Measurements from ENCODE around the gene ADAMTS3.
"Not testable (repeated sequence)": the region's sequence is repeated elsewhere in the genome, so short reads cannot be mapped to it uniquely, and the experiment has no call there.

The ADAMTS3 gene

GRCh38 chr4:72430988-72431387, 138.0 kb downstream of the ADAMTS3 start:
- Mint-ChIP-seq H3K4me1 (no peaks in the 10 kb centered on the region), H3K36me3 (no peaks in the 10 kb centered on the region), H3K27ac (no peak overlapping the region), H3K9me3 (no peaks in the 10 kb centered on the region), H3K27me3 (no peaks in the 10 kb centered on the region), H3K4me3 (no peak overlapping the region)
- DNase-seq (no peak), ATAC-seq (replicated peaks) (no peak)

DNA sequence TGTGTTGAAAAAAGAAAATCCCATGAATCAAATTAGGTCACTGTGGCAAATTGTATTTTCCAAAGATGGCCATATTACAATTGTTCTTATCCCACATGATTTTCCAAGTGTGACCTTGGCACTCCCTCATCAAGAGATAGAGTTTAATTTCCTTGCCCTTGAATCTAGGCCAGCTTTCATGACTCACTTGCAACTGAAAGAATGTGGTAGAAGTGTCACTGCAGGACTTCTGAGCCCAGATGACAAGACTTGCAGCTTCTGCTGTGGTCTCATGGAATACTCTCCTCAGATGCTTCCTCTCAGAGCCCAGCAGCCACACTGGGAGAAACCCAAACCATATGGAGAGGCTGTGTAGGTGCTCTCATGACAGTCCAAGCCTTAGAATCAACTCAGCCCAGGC, 139.0 kb downstream of the ADAMTS3 start:
- ATAC-seq (replicated peaks) = no peak
- no peak for DNase-seq

DNA sequence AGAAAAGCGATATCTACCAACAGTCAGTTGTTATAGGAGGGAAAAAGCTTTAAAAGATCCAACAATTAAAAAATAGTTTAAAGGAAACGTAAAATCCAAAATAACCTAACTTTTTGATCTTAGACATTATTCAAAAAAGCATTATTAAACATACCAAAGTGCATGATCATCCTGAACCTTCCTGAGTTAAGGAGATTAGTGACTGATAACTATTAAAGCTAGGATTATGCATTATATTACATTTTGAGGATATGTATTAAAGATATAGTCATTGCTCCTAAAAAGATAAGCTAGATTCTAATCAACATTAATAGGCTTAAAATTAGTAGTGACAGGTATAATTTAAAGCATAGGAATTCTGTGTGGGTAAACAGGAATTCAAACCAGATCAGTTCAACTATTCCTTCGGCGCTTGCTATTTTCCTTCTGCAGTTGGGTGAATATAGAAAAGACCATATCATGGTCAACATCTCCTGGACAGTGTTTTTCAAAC, 139.6 kb downstream of the ADAMTS3 start:
- no peaks in the 10 kb centered on the region for H3K36me3 Mint-ChIP-seq
- no peaks in the 10 kb centered on the region for H3K9me3 Mint-ChIP-seq
- no peaks in the 10 kb centered on the region for H3K4me1 Mint-ChIP-seq
- no peak overlapping the region for H3K27ac Mint-ChIP-seq
- ATAC-seq (replicated peaks) = no peak
- H3K27me3 Mint-ChIP-seq = no peaks in the 10 kb centered on the region
- no peak overlapping the region for H3K4me3 Mint-ChIP-seq
- no peak for DNase-seq

More for the DNA sequence above, 139.0 kb downstream of the ADAMTS3 start:
- Mint-ChIP-seq H3K36me3 (no peaks in the 10 kb centered on the region), H3K27ac (no peak overlapping the region), H3K9me3 (no peaks in the 10 kb centered on the region), H3K27me3 (no peaks in the 10 kb centered on the region), H3K4me3 (no peak overlapping the region), H3K4me1 (no peaks in the 10 kb centered on the region)

- DNase-seq (no peak), ATAC-seq (replicated peaks) (no peak)
- Mint-ChIP-seq H3K36me3 (no peaks in the 10 kb centered on the region), H3K4me1 (no peaks in the 10 kb centered on the region), H3K9me3 (no peaks in the 10 kb centered on the region), H3K27ac (no peak overlapping the region), H3K27me3 (no peaks in the 10 kb centered on the region), H3K4me3 (no peak overlapping the region)
These were observed 142.0 kb downstream of the ADAMTS3 start for GRCh38 chr4:72427057-72427456.

DNA sequence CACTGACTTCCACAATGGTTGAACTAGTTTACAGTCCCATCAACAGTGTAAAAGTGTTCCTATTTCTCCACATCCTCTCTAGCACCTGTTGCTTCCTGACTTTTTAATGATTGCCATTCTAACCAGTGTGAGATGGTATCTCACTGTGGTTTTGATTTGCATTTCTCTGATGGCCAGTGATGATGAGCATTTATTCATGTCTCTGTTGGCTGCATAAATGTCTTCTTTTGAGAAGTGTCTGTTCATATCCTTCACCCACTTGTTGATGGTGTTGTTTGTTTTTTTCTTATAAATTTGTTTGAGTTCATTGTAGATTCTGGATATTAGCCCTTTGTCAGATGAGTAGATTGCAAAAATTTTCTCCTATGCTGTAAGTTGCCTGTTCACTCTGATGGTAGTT, 143.1 kb downstream of the ADAMTS3 start:
- not testable (repeated sequence) for H3K27me3 Mint-ChIP-seq; H3K9me3 Mint-ChIP-seq; ATAC-seq (replicated peaks); H3K27ac Mint-ChIP-seq; H3K4me1 Mint-ChIP-seq; H3K4me3 Mint-ChIP-seq; DNase-seq; H3K36me3 Mint-ChIP-seq

- ATAC-seq (replicated peaks) (no peak), DNase-seq (no peak)
- no peaks in the 10 kb centered on the region for H3K9me3 Mint-ChIP-seq
- no peak overlapping the region for H3K4me3 Mint-ChIP-seq
- no peaks in the 10 kb centered on the region for H3K27me3 Mint-ChIP-seq
- no peaks in the 10 kb centered on the region for H3K4me1 Mint-ChIP-seq
- no peaks in the 10 kb centered on the region for H3K36me3 Mint-ChIP-seq
- H3K27ac Mint-ChIP-seq = no peak overlapping the region
These were observed 145.0 kb downstream of the ADAMTS3 start for GRCh38 chr4:72424006-72424405.

GRCh38 chr4:72422416-72422815, 146.6 kb downstream of the ADAMTS3 start:
- no peak overlapping the region for H3K4me3 Mint-ChIP-seq
- H3K27ac Mint-ChIP-seq = no peak overlapping the region
- H3K4me1 Mint-ChIP-seq = no peaks in the 10 kb centered on the region
- H3K27me3 Mint-ChIP-seq = no peaks in the 10 kb centered on the region
- DNase-seq = no peak
- no peaks in the 10 kb centered on the region for H3K9me3 Mint-ChIP-seq
- H3K36me3 Mint-ChIP-seq = no peaks in the 10 kb centered on the region
- no peak for ATAC-seq (replicated peaks)

GRCh38 chr4:72418458-72418857, 150.6 kb downstream of the ADAMTS3 start:
- no peak for ATAC-seq (replicated peaks)
- Mint-ChIP-seq H3K27me3 (no peaks in the 10 kb centered on the region), H3K27ac (no peak overlapping the region), H3K4me3 (no peak overlapping the region), H3K4me1 (no peaks in the 10 kb centered on the region), H3K36me3 (no peaks in the 10 kb centered on the region), H3K9me3 (no peaks in the 10 kb centered on the region)
- no peak for DNase-seq

DNA sequence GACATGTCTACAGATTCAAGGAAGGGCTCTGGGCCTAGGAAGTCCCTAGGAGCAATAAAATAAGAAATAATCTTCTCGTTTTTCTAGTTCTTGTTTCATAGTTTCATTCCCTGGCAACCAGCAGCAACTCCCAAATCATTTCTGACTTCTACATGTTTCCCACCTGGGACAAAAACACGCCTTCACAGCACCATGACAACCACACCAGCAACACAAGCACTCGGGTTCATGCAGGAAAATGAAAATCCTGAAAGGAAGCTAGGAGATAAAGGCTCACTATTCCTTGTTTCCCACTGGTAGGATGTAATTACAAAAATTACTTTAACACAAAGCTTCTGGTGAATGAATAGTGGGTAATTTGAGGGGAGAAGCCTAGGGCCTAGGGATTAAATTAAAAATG, 158.9 kb downstream of the ADAMTS3 start:
- Mint-ChIP-seq H3K27me3 (no peaks in the 10 kb centered on the region), H3K4me1 (no peaks in the 10 kb centered on the region), H3K27ac (no peak overlapping the region), H3K9me3 (peaks cover 0 to 1% of the 10 kb centered on the region in 2 donors), H3K36me3 (no peaks in the 10 kb centered on the region), H3K4me3 (no peak overlapping the region)
- DNase-seq (no peak), ATAC-seq (replicated peaks) (no peak)

DNA sequence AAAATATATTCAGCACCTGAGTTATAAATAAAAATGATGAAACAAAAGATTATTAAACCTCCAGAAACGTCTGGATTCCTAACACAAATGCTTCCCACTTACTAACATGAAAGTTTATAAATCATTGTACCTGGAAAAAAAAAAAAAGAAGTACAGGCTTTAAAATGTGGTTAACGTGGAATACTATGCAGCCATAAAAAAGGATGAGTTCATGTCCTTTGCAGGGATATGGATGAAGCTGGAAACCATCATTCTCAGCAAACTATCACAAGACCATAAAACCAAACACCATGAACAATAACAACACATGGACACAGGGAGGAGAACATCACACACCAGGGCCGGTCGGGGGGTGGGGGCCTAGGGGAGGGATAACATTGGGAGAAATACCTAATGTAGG, 160.5 kb downstream of the ADAMTS3 start:
- no peaks in the 10 kb centered on the region for H3K4me1 Mint-ChIP-seq
- no peak overlapping the region for H3K4me3 Mint-ChIP-seq
- no peak for ATAC-seq (replicated peaks)
- no peaks in the 10 kb centered on the region for H3K27me3 Mint-ChIP-seq
- DNase-seq = no peak
- H3K27ac Mint-ChIP-seq = no peak overlapping the region
- peaks cover 0 to 1% of the 10 kb centered on the region in 2 donors for H3K9me3 Mint-ChIP-seq
- no peaks in the 10 kb centered on the region for H3K36me3 Mint-ChIP-seq

DNA sequence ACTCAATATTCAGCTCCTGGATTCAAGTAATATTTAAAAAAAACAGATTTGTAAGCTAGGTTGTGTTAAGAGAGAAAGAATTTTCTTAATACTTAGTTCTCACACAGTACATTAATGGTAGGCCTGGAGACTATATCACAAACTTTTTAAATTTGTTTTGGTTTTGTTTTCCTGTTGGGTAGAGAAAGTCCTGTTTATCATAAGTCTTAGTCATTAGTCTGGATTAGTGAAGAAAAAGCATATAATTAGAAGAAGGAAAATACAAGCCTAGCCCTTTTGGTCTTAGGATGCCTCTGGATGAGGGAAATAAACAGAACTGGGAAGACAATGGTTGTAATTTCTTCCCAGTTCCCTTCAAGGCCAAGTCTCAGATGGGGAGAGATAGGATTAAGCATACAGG, 163.6 kb downstream of the ADAMTS3 start:
- no peaks in the 10 kb centered on the region for H3K36me3 Mint-ChIP-seq
- no peaks in the 10 kb centered on the region for H3K4me1 Mint-ChIP-seq
- DNase-seq = no peak
- H3K4me3 Mint-ChIP-seq = no peak overlapping the region
- peaks cover 0 to 1% of the 10 kb centered on the region in 2 donors for H3K9me3 Mint-ChIP-seq
- ATAC-seq (replicated peaks) = no peak
- no peaks in the 10 kb centered on the region for H3K27me3 Mint-ChIP-seq
- H3K27ac Mint-ChIP-seq = no peak overlapping the region

DNA sequence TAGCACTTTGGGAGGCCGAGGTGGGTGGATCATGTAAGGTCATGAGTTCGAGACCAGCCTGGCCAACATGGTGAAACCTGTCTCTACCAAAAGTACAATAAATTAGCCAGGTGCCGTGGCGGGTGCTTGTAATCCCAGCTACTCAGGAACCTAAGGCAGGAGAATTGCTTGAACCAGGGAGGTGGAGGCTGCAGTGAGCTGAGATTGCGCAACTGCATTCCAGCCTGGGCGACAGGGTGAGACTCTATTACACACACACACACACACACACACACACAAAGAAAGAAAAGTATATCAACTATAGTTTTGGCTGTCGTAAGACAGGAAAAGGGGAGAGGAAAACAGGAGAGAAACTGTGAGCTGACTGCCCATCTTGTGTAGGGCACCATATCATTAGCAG, 171.7 kb downstream of the ADAMTS3 start:
- no peaks in the 10 kb centered on the region for H3K4me1 Mint-ChIP-seq
- H3K27me3 Mint-ChIP-seq = no peaks in the 10 kb centered on the region
- no peak overlapping the region for H3K27ac Mint-ChIP-seq
- H3K4me3 Mint-ChIP-seq = no peak overlapping the region
- DNase-seq (no peak), ATAC-seq (replicated peaks) (no peak)
- no peaks in the 10 kb centered on the region for H3K36me3 Mint-ChIP-seq
- H3K9me3 Mint-ChIP-seq = no peaks in the 10 kb centered on the region

- Mint-ChIP-seq H3K9me3 (no peaks in the 10 kb centered on the region), H3K4me3 (no peak overlapping the region), H3K27ac (no peak overlapping the region), H3K27me3 (no peaks in the 10 kb centered on the region), H3K36me3 (no peaks in the 10 kb centered on the region), H3K4me1 (no peaks in the 10 kb centered on the region)
- ATAC-seq (replicated peaks) = no peak
- DNase-seq = no peak
These were observed 174.9 kb downstream of the ADAMTS3 start for GRCh38 chr4:72394012-72394663.

DNA sequence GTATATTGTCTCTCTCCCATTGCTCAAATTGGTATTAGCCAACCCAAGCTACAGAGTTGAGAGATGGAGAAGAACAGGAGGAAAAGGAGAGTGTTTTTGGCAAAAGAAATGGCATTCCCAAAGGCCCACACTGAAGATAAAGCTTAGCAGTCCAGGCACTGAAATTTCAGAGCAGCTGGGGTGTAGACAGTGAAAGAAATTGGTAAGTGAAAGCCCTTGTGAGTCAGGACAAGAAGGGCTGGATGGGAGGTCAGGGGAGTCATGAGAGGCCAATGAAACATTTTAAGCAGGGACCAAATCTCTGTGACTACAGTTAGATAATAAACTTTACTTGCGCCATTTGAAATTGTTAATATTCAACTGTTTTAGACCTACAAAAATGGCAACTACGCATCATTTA, 177.7 kb downstream of the ADAMTS3 start:
- ATAC-seq (replicated peaks) = no peak

GRCh38 chr4:72390409-72390808, 178.6 kb downstream of the ADAMTS3 start:
- Mint-ChIP-seq H3K4me3 (no peak overlapping the region), H3K9me3 (no peaks in the 10 kb centered on the region), H3K36me3 (no peaks in the 10 kb centered on the region), H3K27me3 (no peaks in the 10 kb centered on the region), H3K27ac (no peak overlapping the region), H3K4me1 (no peaks in the 10 kb centered on the region)
- ATAC-seq (replicated peaks) = no peak
- DNase-seq = no peak

More for the DNA sequence above, 177.7 kb downstream of the ADAMTS3 start:
- Mint-ChIP-seq H3K36me3 (no peaks in the 10 kb centered on the region), H3K27me3 (no peaks in the 10 kb centered on the region), H3K27ac (no peak overlapping the region), H3K4me3 (no peak overlapping the region), H3K4me1 (no peaks in the 10 kb centered on the region), H3K9me3 (no peaks in the 10 kb centered on the region)
- DNase-seq = no peak

GRCh38 chr4:72388521-72388920, 180.5 kb downstream of the ADAMTS3 start:
- H3K27me3 Mint-ChIP-seq = no peaks in the 10 kb centered on the region
- H3K27ac Mint-ChIP-seq = no peak overlapping the region
- DNase-seq (no peak), ATAC-seq (replicated peaks) (no peak)
- H3K9me3 Mint-ChIP-seq = no peaks in the 10 kb centered on the region
- no peak overlapping the region for H3K4me3 Mint-ChIP-seq
- H3K4me1 Mint-ChIP-seq = no peaks in the 10 kb centered on the region
- no peaks in the 10 kb centered on the region for H3K36me3 Mint-ChIP-seq
